Endothelial cell of umbilical vein (primary cell): ENCODE measurements around the gene AKAP6. TPM values are rescaled to one million over a fixed set of nuclear protein-coding genes. Genes with fewer than 3 reads are reported as not detected.

ENCODE experiments used
- BruUV-seq: library from RNA; stranded (reverse); fragments of 400-500 nt; replicated peaks from 2 replicates; lab custom pipeline; 2021; lab: Mats Ljungman, UMichigan
- CTCF ChIA-PET: fragments of 300-600, 350-600 bp; sonication (Branson Sonifier 250); formaldehyde crosslinking; loops from one replicate; lab custom pipeline; 2021; ENCODE audit warnings: antibody characterized with exemption, inconsistent platforms; lab: Charles Lee
- POLR2A ChIA-PET: fragments of 300-600, 350-600 bp; sonication (Branson Sonifier 250); formaldehyde crosslinking; loops from one replicate; lab custom pipeline; 2021; ENCODE audit warnings: antibody characterized with exemption, inconsistent platforms; lab: Charles Lee
- DNase-seq: peaks from one replicate; pipeline ENCODE4 v3.0.0-alpha.2; 2011; ENCODE audit warnings: low read depth, low spot score
- FAIRE-seq: peaks from 2 replicates; lab custom pipeline; 2011; peaks lifted over from hg19 to GRCh38; lab: Jason Lieb, UNC
- H2AFZ ChIP-seq: 2 replicates; pipeline ENCODE4 v1.6.0; 2012; ENCODE audit warnings: low read depth, low read length, control low read depth, inconsistent platforms
- H3K27ac ChIP-seq: 2 replicates; pipeline ENCODE4 v1.5.1; 2011; ENCODE audit warnings: low read depth, mild to moderate bottlenecking, control low read depth, low read length, moderate library complexity; ENCODE audit not compliant: insufficient read depth
- H3K27me3 ChIP-seq, 2 experiments: 2 replicates each; pipeline versions ENCODE4 v1.6.0 to v1.6.1; 2011; ENCODE audit warnings: low read length in 2 of 2, mixed read lengths in 1 of 2; ENCODE audit not compliant: control insufficient read depth in 2 of 2, insufficient read depth in 2 of 2
- H3K36me3 ChIP-seq, 2 experiments: 2 replicates in 1 of 2; 3 replicates in 1 of 2; pipeline ENCODE4 v1.5.1; 2011; ENCODE audit warnings: low read length in 2 of 2, mild to moderate bottlenecking in 1 of 2, moderate library complexity in 1 of 2; ENCODE audit not compliant: control insufficient read depth in 2 of 2, insufficient read depth in 2 of 2; ENCODE audit errors: extremely low read depth in 1 of 2
- H3K4me1 ChIP-seq: 3 replicates; pipeline ENCODE4 v1.5.1; 2011; ENCODE audit warnings: mild to moderate bottlenecking, low read length; ENCODE audit not compliant: control insufficient read depth, insufficient read depth; ENCODE audit errors: extremely low read depth
- H3K4me2 ChIP-seq: 2 replicates; pipeline ENCODE4 v1.6.1; 2011; ENCODE audit warnings: low read length, control low read depth, mixed read lengths; ENCODE audit not compliant: insufficient read depth
- H3K4me3 ChIP-seq, 3 experiments: fragments of 200-600 bp in 1 of 3; sonication (generic), shearing (Covaris generic) in 1 of 3; replicated peaks in 1 of 3; 2 replicates each; pipeline ENCODE4 v1.5.1; 2011 to 2016; ENCODE audit warnings: control low read depth in 3 of 3, low read length in 3 of 3, mild to moderate bottlenecking in 2 of 3, inconsistent platforms in 1 of 3, low read depth in 1 of 3, moderate library complexity in 1 of 3; ENCODE audit not compliant: insufficient read depth in 1 of 3
- H3K79me2 ChIP-seq: 2 replicates; pipeline ENCODE4 v1.6.0; 2012; ENCODE audit warnings: low read length, inconsistent platforms; ENCODE audit not compliant: control insufficient read depth, insufficient read depth
- H3K9ac ChIP-seq: replicated peaks from 2 replicates; pipeline ENCODE3; 2011; ENCODE audit warnings: low read length, control low read depth; ENCODE audit not compliant: insufficient read depth; ENCODE audit errors: extremely low read depth
- H3K9me1 ChIP-seq: replicated peaks from 3 replicates; pipeline ENCODE4 v1.6.0; 2011; ENCODE audit warnings: mild to moderate bottlenecking, low read length; ENCODE audit not compliant: control insufficient read depth, insufficient read depth; ENCODE audit errors: extremely low read depth
- H3K9me3 ChIP-seq: replicated peaks from 2 replicates; pipeline ENCODE4 v1.5.1; 2012; ENCODE audit warnings: low read length, inconsistent platforms; ENCODE audit not compliant: control insufficient read depth, insufficient read depth
- H4K20me1 ChIP-seq: replicated peaks from 2 replicates; pipeline ENCODE3; 2011; ENCODE audit warnings: mild to moderate bottlenecking, low read length; ENCODE audit not compliant: control insufficient read depth, insufficient read depth; ENCODE audit errors: extremely low read depth
- CTCF ChIP-seq, 2 donors: IDR thresholded peaks; 1 replicate in 1 of 2; 2 replicates in 1 of 2; pipeline ENCODE4 v1.5.1; 2011; ENCODE audit warnings: low read length in 2 of 2, mild to moderate bottlenecking in 2 of 2, moderate library complexity in 2 of 2, control low read depth in 1 of 2, inconsistent platforms in 1 of 2, low read depth in 1 of 2; ENCODE audit not compliant: insufficient read depth in 1 of 2; ENCODE audit errors: extremely low read depth in 1 of 2
- EZH2 ChIP-seq: IDR thresholded peaks from 2 replicates; pipeline ENCODE4 v1.6.1; 2012; ENCODE audit warnings: borderline replicate concordance, low read depth, mild to moderate bottlenecking, moderate library complexity, low read length, inconsistent platforms; ENCODE audit not compliant: severe bottlenecking
- FOS ChIP-seq: IDR thresholded peaks from 2 replicates; pipeline ENCODE4 v1.6.1; 2011; ENCODE audit warnings: mild to moderate bottlenecking, low read length, moderate library complexity, borderline replicate concordance; ENCODE audit not compliant: insufficient read depth
- GATA2 ChIP-seq: IDR thresholded peaks from 2 replicates; pipeline ENCODE4 v1.7.0; 2011; ENCODE audit warnings: low read depth, mild to moderate bottlenecking, moderate library complexity, mixed read lengths, low read length; ENCODE audit not compliant: insufficient read length, insufficient read depth
- JUN ChIP-seq: IDR thresholded peaks from 2 replicates; pipeline ENCODE4 v1.6.1; 2011; ENCODE audit warnings: borderline replicate concordance, low read depth; ENCODE audit not compliant: insufficient read length, insufficient read depth
- MAX ChIP-seq: IDR thresholded peaks from 2 replicates; pipeline ENCODE4 v1.6.1; 2011; ENCODE audit not compliant: insufficient read depth, insufficient read length
- MYC ChIP-seq: IDR thresholded peaks from one replicate; pipeline ENCODE4 v1.6.1; 2011; ENCODE audit warnings: mild to moderate bottlenecking, low read depth, low read length
- POLR2A ChIP-seq: IDR thresholded peaks from 2 replicates; pipeline ENCODE4 v1.6.1; 2012; ENCODE audit warnings: low read depth, mild to moderate bottlenecking, control low read depth, low read length
- POLR2AphosphoS5 ChIP-seq: IDR thresholded peaks from 2 replicates; pipeline ENCODE4 v1.6.1; 2012; ENCODE audit warnings: low read depth, mild to moderate bottlenecking, control low read depth, low read length, moderate library complexity; ENCODE audit not compliant: insufficient read depth
- dilution Hi-C: fragments of 300-500 bp; cut with MboI; formaldehyde crosslinking; loops from one replicate; pipeline ENCODE4 v1.15.0; 2019; ENCODE audit warnings: low sequenced_read_pairs; ENCODE audit not compliant: extremely low pct_ligation_motif_present
- intact Hi-C: fragments of 100-400 bp; cut with micrococcal nuclease; formaldehyde crosslinking; loops from one replicate; pipeline ENCODE4 v1.10.0; 2022
- polyA plus RNA-seq, 4 experiments: library from polyadenylated mRNA; depleted of rRNA in 3 of 4; stranded (reverse) in 3 of 4; unstranded in 1 of 4; fragments of >200 nt; gene quantifications; 2 replicates each; pipeline versions ENCODE4 v1.2.1 to v1.2.3, GENCODE V29; 2011 to 2012; ENCODE audit warnings: missing spikeins in 1 of 4
- total RNA-seq: library from RNA; stranded (reverse); gene quantifications from 2 replicates; pipeline ENCODE4 v1.2.3, GENCODE V29; 2021

The AKAP6 gene
- total and polyA plus RNA-seq, 2 donors (not counting 3 experiments of a cell fraction or from before 2014, with no cell fraction given): 0.03 to 0.49 TPM

DNA sequence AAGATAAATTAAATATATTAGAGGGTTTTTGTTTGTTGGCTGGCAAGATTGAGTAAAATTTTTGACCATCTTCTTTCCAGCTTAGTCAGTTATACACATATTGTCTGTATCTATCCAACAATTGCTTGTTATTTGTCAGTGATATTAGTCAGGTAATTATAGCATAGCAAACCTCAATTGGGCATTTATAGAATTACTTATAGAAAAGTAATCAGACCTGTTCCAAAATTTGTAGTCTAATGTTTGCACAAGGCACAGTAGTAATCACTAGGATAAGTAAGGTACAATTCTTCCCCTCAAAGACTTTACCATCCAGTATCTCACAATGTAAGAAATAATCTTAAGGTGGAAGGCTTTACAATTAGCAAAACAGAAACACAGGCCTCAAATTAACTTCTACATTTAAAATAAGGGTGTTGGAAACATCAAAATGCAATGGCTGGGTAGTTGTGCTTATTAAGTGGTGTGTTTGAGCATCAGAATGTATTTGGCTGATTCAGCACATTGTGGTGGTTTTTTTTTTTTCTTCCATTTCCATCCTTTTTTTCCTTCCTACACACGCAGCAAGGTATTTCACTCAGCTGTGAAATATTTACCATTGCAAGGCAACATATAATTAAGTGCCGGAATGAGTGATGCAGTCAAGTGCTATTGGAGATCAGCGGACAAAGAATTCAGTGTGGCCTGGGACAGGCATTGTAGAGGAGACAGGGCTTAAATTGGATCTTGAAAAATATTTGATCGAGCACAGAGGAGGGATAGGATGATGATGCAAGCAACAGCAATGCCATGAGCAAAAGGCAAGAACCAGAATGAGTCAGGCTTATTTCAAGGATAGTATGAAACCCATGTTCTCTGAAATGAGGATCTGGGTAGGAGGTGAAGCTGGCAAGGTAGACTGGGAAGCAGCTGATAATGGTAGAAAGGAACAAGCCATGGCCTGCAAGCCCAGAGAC lies 178.2 kb downstream of the AKAP6 start:
- POLR2A ChIA-PET: no interaction called here
- no peak for DNase-seq
- Histone ChIP-seq H3K9me3 (no peaks in the 10 kb centered on the region), H3K4me1 (peaks cover 14% of the 10 kb centered on the region), H3K27ac (no peak overlapping the region), H3K9ac (no peak overlapping the region), H3K4me3 (no peak overlapping the region), H3K9me1 (no peaks in the 10 kb centered on the region), H3K27me3 (no peaks in the 10 kb centered on the region), H3K4me2 (no peak overlapping the region), H2AFZ (no peak overlapping the region), H4K20me1 (no peaks in the 10 kb centered on the region), H3K36me3 (no peaks in the 10 kb centered on the region), H3K79me2 (no peaks in the 10 kb centered on the region)
- no TSS peak for BruUV-seq
- dilution Hi-C loops: no loop called here
- FAIRE-seq: no peak
- no peak for TF ChIP-seq FOS
- TF ChIP-seq JUN: no peak
- no peak for TF ChIP-seq CTCF (IDR thresholded peaks at IDR 0.05; ENCODE audit: extremely low read depth in 1 of 2, insufficient read depth in 1 of 2, low read depth in 1 of 2, low read length in 2 of 2)
- TF ChIP-seq POLR2AphosphoS5: no peak
- no peak for TF ChIP-seq MAX
- no peak for TF ChIP-seq EZH2
- TF ChIP-seq GATA2: no peak
- TF ChIP-seq MYC: no peak
- no peak for TF ChIP-seq POLR2A
- intact Hi-C loops: loop anchor here (5.0 kb wide), 1 partner anchor 90 kb away; no protein-coding TSS in a partner anchor
- CTCF ChIA-PET: interaction anchor here (0.5 kb wide), 1 partner anchor 204 kb away, joined by 3 read pairs; no protein-coding TSS in a partner anchor
